GM04503 (cell line): ENCODE data around the gene TMEM52.

Experiments used
- DNase-seq: peaks from one replicate; pipeline ENCODE4 v3.0.0-alpha.2; 2012; ENCODE audit warnings: low read depth

TMEM52 gene

DNA sequence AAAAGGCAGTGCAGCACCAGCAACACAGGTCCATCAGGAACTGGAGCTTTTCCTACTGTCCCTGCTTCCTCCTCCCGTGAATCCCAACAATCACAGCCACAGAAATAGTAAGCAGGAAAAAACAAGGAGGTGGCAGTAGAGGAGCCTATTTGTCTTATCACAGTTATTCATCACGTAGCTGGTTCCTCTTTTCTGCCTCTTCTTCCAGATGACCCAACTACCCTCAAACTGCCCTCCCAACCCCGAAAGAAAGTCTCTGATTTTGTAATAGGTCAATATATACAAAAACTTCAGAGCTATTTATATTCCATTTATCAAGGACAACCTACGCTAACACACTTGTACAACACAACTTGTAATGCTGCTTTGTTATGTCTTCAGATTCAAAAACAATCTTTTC, 49.6 kb downstream of the TMEM52 start:
- DNase-seq, result no peak
